Testis (tissue), 3 donors: ENCODE results near the gene TTLL10. TPM values are rescaled to one million over a fixed set of nuclear protein-coding genes. Genes with fewer than 3 reads are reported as not detected.

Experiments used
- DNase-seq: peaks from one replicate; pipeline ENCODE4 v3.0.0-alpha.2; 2019
- H3K27ac ChIP-seq, 2 donors: fragments of 200-600 bp; sonication (generic); one replicate each; pipeline ENCODE4 v1.5.1; 2019
- H3K27me3 ChIP-seq: fragments of 200-600 bp; sonication (generic); one replicate; pipeline ENCODE4 v1.5.1; 2019
- H3K36me3 ChIP-seq: fragments of 200-600 bp; sonication (generic); one replicate; pipeline ENCODE4 v1.5.1; 2017; ENCODE audit warnings: low read depth; ENCODE audit errors: missing control alignments
- H3K4me1 ChIP-seq: fragments of 200-600 bp; sonication (generic); one replicate; pipeline ENCODE4 v1.5.1; 2019
- H3K4me3 ChIP-seq, 2 donors: fragments of 200-600 bp; sonication (generic); one replicate each; pipeline ENCODE4 v1.5.1; 2017 to 2019
- H3K9me3 ChIP-seq: fragments of 200-600 bp; sonication (generic); one replicate; pipeline ENCODE4 v1.5.1; 2017
- CTCF ChIP-seq, 3 experiments: fragments of 450-650 bp in 2 of 3; fragments of 200-600 bp in 1 of 3; sonication (generic) in 1 of 3; IDR thresholded peaks; one replicate each; pipeline ENCODE4 v1.5.1; 2016 to 2019; ENCODE audit warnings: antibody characterized with exemption in 3 of 3, mild to moderate bottlenecking in 2 of 3, moderate library complexity in 1 of 3
- POLR2A ChIP-seq: fragments of 450-650 bp; IDR thresholded peaks from one replicate; pipeline ENCODE4 v1.6.1; 2017; ENCODE audit warnings: antibody characterized with exemption, mild to moderate bottlenecking, moderate library complexity
- WGBS, 2 donors: methylation state at CpG; one replicate each; pipeline ENCODE4 v1.1.5; 2018; 5-methylcytosine and 5-hydroxymethylcytosine counted together
- intact Hi-C: fragments of 100-400 bp; cut with DNase I; formaldehyde crosslinking; loops from one replicate; pipeline ENCODE4 v1.15.1; 2023; ENCODE audit warnings: low total_unique reads
- polyA plus RNA-seq: library from polyadenylated mRNA; stranded (reverse); fragments of 350-450 nt; fragmentation: Illumina TruSeq; extraction: RNeasy Lipid Tissue Mini Kit (QIAGEN cat#74804); gene quantifications from one replicate; pipeline ENCODE4 v1.2.3, GENCODE V29; 2014; ENCODE audit warnings: low read depth, low replicate concordance; ENCODE audit not compliant: insufficient read depth
- total RNA-seq, 2 donors: library from RNA; depleted of rRNA; stranded (reverse); fragments of >200 nt; gene quantifications; one replicate each; pipeline ENCODE4 v1.2.3, GENCODE V29; 2016

Gene TTLL10
- total and polyA plus RNA-seq, 3 donors from 2014 or later: 20.4 to 58.0 (median 44.9) TPM

- Histone ChIP-seq H3K9me3 (no peaks in the 10 kb centered on the region), H3K4me1 (peaks cover 3% of the 10 kb centered on the region), H3K4me3 (no peak overlapping the region), H3K27ac (no peak overlapping the region), H3K36me3 (no peaks in the 10 kb centered on the region), H3K27me3 (no peaks in the 10 kb centered on the region)
- no peak for TF ChIP-seq CTCF (IDR thresholded peaks at IDR 0.05)
- TF ChIP-seq POLR2A: no peak
- DNase-seq: no peak
- 81 to 90% methylated on average over 9 to 27 of the region's 30 CpGs for WGBS, 2 donors
- intact Hi-C loops: loop anchor here (10.0 kb wide), 1 partner anchor 120 kb away; no protein-coding TSS in a partner anchor
These were observed 70.6 kb downstream of the TTLL10 start for GRCh38 chr1:1244192-1244811.

GRCh38 chr1:1245178-1245816, 71.6 kb downstream of the TTLL10 start:
- no peaks in the 10 kb centered on the region for H3K9me3 ChIP-seq
- no peak for TF ChIP-seq POLR2A
- TF ChIP-seq CTCF (IDR thresholded peaks at IDR 0.05): no peak
- intact Hi-C loops: loop anchor here (10.0 kb wide), 1 partner anchor 120 kb away; no protein-coding TSS in a partner anchor
- H3K27ac ChIP-seq: no peak overlapping the region
- peaks cover 3% of the 10 kb centered on the region for H3K4me1 ChIP-seq
- DNase-seq: no peak
- no peaks in the 10 kb centered on the region for H3K36me3 ChIP-seq
- WGBS, 2 donors: 71% methylated on average over 16 of the region's 23 CpGs; no CpG with 5 or more reads in 1 of the 2 donors
- H3K27me3 ChIP-seq: no peaks in the 10 kb centered on the region
- H3K4me3 ChIP-seq: no peak overlapping the region

DNA sequence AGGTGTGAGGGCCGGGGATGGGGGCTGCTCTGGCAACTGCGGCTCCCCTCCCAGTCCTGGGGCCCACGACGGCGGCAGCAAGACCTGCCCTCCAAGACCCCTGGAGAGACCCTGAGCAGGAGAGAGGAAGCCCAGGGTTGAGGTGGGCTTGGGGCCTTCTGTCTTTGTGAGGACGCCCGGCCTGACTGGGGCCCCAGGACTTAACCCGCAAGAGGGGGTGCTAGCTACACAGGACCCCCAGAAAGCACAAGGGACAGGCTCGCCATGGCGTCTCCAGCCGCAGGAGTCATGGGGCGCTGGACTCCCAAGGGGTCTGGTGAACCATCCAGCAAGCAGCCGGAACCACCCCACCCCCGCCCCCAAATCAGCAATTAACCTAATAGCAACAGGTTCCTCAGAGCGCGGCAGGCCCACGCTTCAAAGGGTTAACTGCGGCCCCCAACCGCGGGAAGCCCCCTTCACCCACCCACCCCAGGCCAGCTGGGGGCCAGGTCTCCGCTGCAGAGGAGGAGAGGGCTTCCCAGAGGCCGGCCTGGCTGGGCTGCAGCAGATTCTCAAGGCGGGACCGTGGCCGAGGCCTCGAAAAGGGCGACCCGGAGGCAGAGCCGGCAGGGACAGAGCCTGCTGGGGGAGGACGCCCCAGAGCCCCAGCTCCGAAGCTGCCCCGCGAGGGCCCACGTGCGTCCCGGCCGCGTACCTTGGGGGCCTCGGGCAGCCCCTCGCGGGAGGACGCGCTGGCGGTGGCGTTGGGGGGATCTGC, 72.3 kb downstream of the TTLL10 start:
- H3K4me1 ChIP-seq: peaks cover 8% of the 10 kb centered on the region
- H3K4me3 ChIP-seq: no peak overlapping the region
- H3K27ac ChIP-seq: no peak overlapping the region
- intact Hi-C loops: loop anchor here (10.0 kb wide), 1 partner anchor 121 kb away; no protein-coding TSS in a partner anchor
- DNase-seq: no peak
- no peaks in the 10 kb centered on the region for H3K36me3 ChIP-seq
- H3K9me3 ChIP-seq: no peaks in the 10 kb centered on the region
- no peak for TF ChIP-seq CTCF (IDR thresholded peaks at IDR 0.05)
- no peak for TF ChIP-seq POLR2A
- no peaks in the 10 kb centered on the region for H3K27me3 ChIP-seq
- 58% methylated on average over 21 of the region's 45 CpGs; no CpG with 5 or more reads in 1 of the 2 donors for WGBS, 2 donors

DNA sequence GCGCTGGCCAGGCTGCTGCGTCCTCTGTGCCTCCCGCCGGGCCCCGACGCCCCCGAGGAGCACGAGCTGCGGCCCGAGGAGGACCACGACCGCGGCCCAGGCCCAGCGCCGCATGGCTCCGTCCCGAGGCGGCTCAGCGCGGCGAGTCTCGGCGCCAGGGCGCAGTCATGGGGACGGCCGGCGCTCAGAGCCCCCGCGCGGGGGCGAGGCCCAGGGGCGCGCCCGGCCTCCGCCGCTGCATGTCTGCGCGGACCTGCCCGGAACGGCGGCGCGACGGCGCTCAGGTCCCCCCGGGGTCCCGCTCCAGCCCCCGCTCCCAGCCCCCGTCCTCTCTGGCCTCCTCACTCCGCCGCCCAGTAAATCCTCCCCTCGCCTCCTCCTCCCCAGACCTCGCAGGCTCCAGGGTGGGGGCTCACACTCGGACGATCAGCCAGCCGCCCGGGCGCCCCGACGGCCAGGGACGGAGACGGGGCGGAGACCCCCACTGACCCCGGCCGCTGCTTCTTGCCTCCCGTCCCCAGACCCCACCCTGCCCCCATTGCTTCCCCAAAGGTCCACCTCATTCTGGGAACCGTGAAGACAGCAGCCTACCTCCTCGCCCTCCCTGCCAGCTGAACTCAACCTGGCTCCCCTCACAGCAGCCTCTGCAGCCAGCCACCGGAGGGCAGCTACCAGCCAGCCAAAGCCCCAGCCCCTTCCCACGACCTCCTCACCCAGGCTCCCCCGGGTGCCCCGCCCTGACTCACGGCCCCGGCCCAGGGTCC, 73.1 kb downstream of the TTLL10 start, which contains the start of gene C1QTNF12:
Gene C1QTNF12, minus strand, starts transcription at position 146 of the 764 bp plus-strand sequence. Its CDS starts 32 bp downstream, at position 114.
- DNase-seq: no peak
- H3K27me3 ChIP-seq: no peaks in the 10 kb centered on the region
- intact Hi-C loops: loop anchor here (10.0 kb wide), 1 partner anchor 122 kb away; no protein-coding TSS in a partner anchor
- TF ChIP-seq POLR2A (no peak), CTCF (IDR thresholded peaks at IDR 0.05) (no peak)
- WGBS, 2 donors: 7% methylated on average over 38 of the region's 74 CpGs; no CpG with 5 or more reads in 1 of the 2 donors
- no peak within 1 kb of the TSS for H3K4me3 ChIP-seq
- H3K4me1 ChIP-seq: peaks cover 8% of the 10 kb centered on the region
- H3K36me3 ChIP-seq: no peaks in the 10 kb centered on the region
- H3K9me3 ChIP-seq: no peaks in the 10 kb centered on the region
- no peak within 1 kb of the TSS for H3K27ac ChIP-seq
